ENCODE results near the gene KCNIP4.

DNA sequence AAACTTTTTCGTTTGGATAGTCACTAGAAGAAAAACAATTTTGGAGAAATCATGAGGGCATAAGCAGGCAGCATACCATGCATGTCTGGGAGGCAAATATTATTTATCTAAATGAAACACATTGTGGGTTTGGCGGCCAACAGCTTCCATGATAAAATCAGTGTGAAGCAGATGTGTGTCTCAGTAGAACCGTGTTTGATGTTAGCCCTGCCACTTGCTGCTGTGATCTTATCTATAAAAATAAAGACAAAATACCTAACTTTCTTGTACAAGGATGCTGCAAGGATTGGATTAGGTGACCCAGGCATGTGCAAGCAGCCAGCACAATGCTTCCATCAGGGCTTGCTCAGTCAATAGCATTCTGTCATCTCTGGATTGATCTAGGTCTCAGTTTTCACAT lies 906.9 kb downstream of the KCNIP4 start:
- TF ChIP-seq, protein P1, sequence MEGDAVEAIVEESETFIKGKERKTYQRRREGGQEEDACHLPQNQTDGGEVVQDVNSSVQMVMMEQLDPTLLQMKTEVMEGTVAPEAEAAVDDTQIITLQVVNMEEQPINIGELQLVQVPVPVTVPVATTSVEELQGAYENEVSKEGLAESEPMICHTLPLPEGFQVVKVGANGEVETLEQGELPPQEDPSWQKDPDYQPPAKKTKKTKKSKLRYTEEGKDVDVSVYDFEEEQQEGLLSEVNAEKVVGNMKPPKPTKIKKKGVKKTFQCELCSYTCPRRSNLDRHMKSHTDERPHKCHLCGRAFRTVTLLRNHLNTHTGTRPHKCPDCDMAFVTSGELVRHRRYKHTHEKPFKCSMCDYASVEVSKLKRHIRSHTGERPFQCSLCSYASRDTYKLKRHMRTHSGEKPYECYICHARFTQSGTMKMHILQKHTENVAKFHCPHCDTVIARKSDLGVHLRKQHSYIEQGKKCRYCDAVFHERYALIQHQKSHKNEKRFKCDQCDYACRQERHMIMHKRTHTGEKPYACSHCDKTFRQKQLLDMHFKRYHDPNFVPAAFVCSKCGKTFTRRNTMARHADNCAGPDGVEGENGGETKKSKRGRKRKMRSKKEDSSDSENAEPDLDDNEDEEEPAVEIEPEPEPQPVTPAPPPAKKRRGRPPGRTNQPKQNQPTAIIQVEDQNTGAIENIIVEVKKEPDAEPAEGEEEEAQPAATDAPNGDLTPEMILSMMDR (IDR thresholded peaks at IDR 0.05; ENCODE audit: extremely low read depth in 1 of 2, insufficient read depth in 1 of 2, low read depth in 1 of 2, low read length in 2 of 2) = no peak
- TF ChIP-seq EZH2 (IDR thresholded peaks at IDR 0.05; ENCODE audit: borderline replicate concordance, low read depth, low read length, severe bottlenecking) = no peak
- TF ChIP-seq, protein P2, sequence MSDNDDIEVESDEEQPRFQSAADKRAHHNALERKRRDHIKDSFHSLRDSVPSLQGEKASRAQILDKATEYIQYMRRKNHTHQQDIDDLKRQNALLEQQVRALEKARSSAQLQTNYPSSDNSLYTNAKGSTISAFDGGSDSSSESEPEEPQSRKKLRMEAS (IDR thresholded peaks at IDR 0.05; ENCODE audit: insufficient read depth, insufficient read length) = no peak

Measured in endothelial cell of umbilical vein (primary cell).